ENCODE measurements around the gene ZRANB3.
"Not testable (repeated sequence)": the region's sequence is repeated elsewhere in the genome, so short reads cannot be mapped to it uniquely, and the experiment has no call there.

ZRANB3 gene

DNA sequence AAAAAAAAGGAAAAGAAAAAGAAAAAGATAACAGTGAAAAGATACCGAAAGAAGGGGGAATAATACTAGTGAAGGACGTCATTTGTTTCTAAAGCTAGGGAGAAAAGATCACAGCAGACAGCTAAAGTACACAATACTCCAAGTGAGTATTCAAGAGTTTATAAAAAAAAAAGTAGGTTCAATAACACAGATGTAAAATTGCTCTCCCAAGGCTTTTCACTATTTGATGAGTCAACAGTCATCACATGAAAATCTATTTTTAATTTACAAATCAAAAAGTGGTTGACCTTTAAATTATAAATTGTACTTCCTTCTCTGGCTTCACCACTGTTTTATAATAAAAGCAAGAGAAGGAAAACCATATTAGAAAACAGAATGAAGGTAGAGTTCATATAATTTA lies 144.0 kb downstream of the ZRANB3 start:
- no peaks in the 10 kb centered on the region for H3K36me3 ChIP-seq (replicated peaks; ENCODE audit: low read depth, low read length)
- H3K9me3 ChIP-seq (ENCODE audit: insufficient read depth, low read length) = no peaks in the 10 kb centered on the region
- H3K4me2 ChIP-seq (ENCODE audit: low read length) = no peak overlapping the region
- no peaks in the 10 kb centered on the region for H3K79me2 ChIP-seq (ENCODE audit: low read length)
- no peaks in the 10 kb centered on the region for H3K4me1 ChIP-seq (ENCODE audit: low read length)
- no peak overlapping the region for H3K9ac ChIP-seq (ENCODE audit: low read length)
- H3K27me3 ChIP-seq (ENCODE audit: low read depth, low read length) = no peaks in the 10 kb centered on the region
- no peak overlapping the region for H3K27ac ChIP-seq (ENCODE audit: low read length)
- H3K4me3 ChIP-seq (ENCODE audit: low read length) = no peak overlapping the region
- no peaks in the 10 kb centered on the region for H4K20me1 ChIP-seq (ENCODE audit: insufficient read depth, low read length)
- no peak overlapping the region for H2AFZ ChIP-seq (ENCODE audit: low read depth, low read length)
- TF ChIP-seq EZH2phosphoT487 (IDR thresholded peaks at IDR 0.05; ENCODE audit: low read depth) = no peak
- TF ChIP-seq, protein P1, sequence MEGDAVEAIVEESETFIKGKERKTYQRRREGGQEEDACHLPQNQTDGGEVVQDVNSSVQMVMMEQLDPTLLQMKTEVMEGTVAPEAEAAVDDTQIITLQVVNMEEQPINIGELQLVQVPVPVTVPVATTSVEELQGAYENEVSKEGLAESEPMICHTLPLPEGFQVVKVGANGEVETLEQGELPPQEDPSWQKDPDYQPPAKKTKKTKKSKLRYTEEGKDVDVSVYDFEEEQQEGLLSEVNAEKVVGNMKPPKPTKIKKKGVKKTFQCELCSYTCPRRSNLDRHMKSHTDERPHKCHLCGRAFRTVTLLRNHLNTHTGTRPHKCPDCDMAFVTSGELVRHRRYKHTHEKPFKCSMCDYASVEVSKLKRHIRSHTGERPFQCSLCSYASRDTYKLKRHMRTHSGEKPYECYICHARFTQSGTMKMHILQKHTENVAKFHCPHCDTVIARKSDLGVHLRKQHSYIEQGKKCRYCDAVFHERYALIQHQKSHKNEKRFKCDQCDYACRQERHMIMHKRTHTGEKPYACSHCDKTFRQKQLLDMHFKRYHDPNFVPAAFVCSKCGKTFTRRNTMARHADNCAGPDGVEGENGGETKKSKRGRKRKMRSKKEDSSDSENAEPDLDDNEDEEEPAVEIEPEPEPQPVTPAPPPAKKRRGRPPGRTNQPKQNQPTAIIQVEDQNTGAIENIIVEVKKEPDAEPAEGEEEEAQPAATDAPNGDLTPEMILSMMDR (IDR thresholded peaks at IDR 0.05; ENCODE audit: low read depth, low read length) = no peak

- Histone ChIP-seq H3K27ac (ENCODE audit: low read length) (no peak overlapping the region), H2AFZ (ENCODE audit: low read depth, low read length) (no peak overlapping the region)
- TF ChIP-seq, protein P1 (IDR thresholded peaks at IDR 0.05; ENCODE audit: low read depth, low read length) = no peak
- TF ChIP-seq EZH2phosphoT487 (IDR thresholded peaks at IDR 0.05; ENCODE audit: low read depth) = no peak
Observed at GRCh38 chr2:135378591-135378990, 152.4 kb downstream of the ZRANB3 start.

GRCh38 chr2:135373702-135374101 lies 157.3 kb downstream of the ZRANB3 start:
- no peak overlapping the region for H3K4me3 ChIP-seq (ENCODE audit: low read length)
- H3K9me3 ChIP-seq (ENCODE audit: insufficient read depth, low read length) = no peaks in the 10 kb centered on the region; the same call in 1 of the 2 replicates
- H4K20me1 ChIP-seq (ENCODE audit: insufficient read depth, low read length) = no peaks in the 10 kb centered on the region
- TF ChIP-seq, protein P1 (IDR thresholded peaks at IDR 0.05; ENCODE audit: low read depth, low read length) = no peak
- TF ChIP-seq EZH2phosphoT487 (IDR thresholded peaks at IDR 0.05; ENCODE audit: low read depth) = no peak
- no peak overlapping the region for H3K27ac ChIP-seq (ENCODE audit: low read length)
- no peak overlapping the region for H3K9ac ChIP-seq (ENCODE audit: low read length)
- no peaks in the 10 kb centered on the region for H3K36me3 ChIP-seq (replicated peaks; ENCODE audit: low read depth, low read length)
- no peaks in the 10 kb centered on the region for H3K4me1 ChIP-seq (ENCODE audit: low read length)
- H3K4me2 ChIP-seq (ENCODE audit: low read length) = no peak overlapping the region
- H3K79me2 ChIP-seq (ENCODE audit: low read length) = no peaks in the 10 kb centered on the region
- no peak overlapping the region for H2AFZ ChIP-seq (ENCODE audit: low read depth, low read length)
- no peaks in the 10 kb centered on the region for H3K27me3 ChIP-seq (ENCODE audit: low read depth, low read length)

More at GRCh38 chr2:135378591-135378990, 152.4 kb downstream of the ZRANB3 start:
- Histone ChIP-seq H3K4me2 (ENCODE audit: low read length) (no peak overlapping the region), H3K79me2 (ENCODE audit: low read length) (no peaks in the 10 kb centered on the region), H3K4me3 (ENCODE audit: low read length) (no peak overlapping the region), H3K36me3 (replicated peaks; ENCODE audit: low read depth, low read length) (no peaks in the 10 kb centered on the region), H3K9ac (ENCODE audit: low read length) (no peak overlapping the region), H3K27me3 (ENCODE audit: low read depth, low read length) (no peaks in the 10 kb centered on the region), H3K9me3 (ENCODE audit: insufficient read depth, low read length) (no peaks in the 10 kb centered on the region; the same call in 1 of the 2 replicates), H3K4me1 (ENCODE audit: low read length) (no peaks in the 10 kb centered on the region), H4K20me1 (ENCODE audit: insufficient read depth, low read length) (no peaks in the 10 kb centered on the region)

DNA sequence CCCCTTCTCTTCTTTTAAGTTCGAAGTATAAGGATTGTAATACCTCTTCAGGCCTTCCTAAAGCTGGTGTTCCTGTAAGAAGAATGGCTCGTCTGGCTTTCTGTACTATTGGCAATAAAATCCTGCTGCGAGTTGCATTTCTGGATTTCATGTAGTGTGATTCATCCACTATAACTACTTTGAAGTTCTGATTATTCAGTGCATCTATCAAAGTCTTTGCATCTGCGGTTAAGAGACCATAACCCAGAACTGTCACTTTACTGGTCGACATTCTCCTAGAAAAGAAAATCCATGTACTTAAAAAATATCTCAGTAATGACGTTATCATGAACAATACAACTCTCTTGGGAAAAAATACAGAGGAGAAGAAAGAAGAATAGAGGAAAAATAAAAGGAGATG lies 181.1 kb downstream of the ZRANB3 start:
- Histone ChIP-seq H3K36me3 (replicated peaks; ENCODE audit: low read depth, low read length) (peaks cover 21% of the 10 kb centered on the region), H3K9ac (ENCODE audit: low read length) (no peak overlapping the region), H3K27me3 (ENCODE audit: low read depth, low read length) (no peaks in the 10 kb centered on the region), H3K27ac (ENCODE audit: low read length) (no peak overlapping the region), H3K4me1 (ENCODE audit: low read length) (no peaks in the 10 kb centered on the region), H2AFZ (ENCODE audit: low read depth, low read length) (no peak overlapping the region), H4K20me1 (ENCODE audit: insufficient read depth, low read length) (no peaks in the 10 kb centered on the region), H3K4me2 (ENCODE audit: low read length) (no peak overlapping the region), H3K79me2 (ENCODE audit: low read length) (no peaks in the 10 kb centered on the region), H3K9me3 (ENCODE audit: insufficient read depth, low read length) (peaks cover 11% of the 10 kb centered on the region; the same call in 1 of the 2 replicates), H3K4me3 (ENCODE audit: low read length) (no peak overlapping the region)
- TF ChIP-seq EZH2phosphoT487 (IDR thresholded peaks at IDR 0.05; ENCODE audit: low read depth) = no peak
- TF ChIP-seq, protein P1 (IDR thresholded peaks at IDR 0.05; ENCODE audit: low read depth, low read length) = no peak

DNA sequence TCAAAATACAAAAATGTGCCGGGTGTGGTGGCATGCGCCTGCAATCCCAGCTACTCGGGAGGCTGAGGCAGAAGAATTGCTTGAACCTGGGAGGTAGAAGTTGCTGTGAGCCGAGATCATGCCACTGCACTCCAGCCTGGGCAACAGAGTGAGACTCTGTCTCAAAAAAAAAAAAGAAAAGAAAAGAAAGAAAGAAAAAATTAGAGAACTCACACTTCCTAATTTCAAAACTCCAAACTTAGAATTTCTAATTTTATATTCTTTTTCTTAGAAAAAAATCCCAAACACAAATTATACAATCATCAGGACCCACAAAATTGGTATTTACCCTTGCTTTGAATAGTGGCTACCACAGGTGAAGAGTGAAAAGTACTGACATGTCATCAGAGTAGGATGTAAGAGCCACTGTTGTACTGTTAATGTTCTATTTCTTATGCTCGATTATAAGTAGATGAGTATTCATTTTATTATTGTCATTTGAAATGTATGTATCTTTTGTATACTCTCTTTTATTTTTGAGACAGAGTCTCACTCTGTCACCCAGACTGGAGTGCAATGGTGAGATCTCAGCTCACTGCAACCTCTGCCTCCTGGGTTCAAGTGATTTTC lies 182.8 kb downstream of the ZRANB3 start:
- H3K27ac ChIP-seq (ENCODE audit: low read length); H3K4me2 ChIP-seq (ENCODE audit: low read length); H2AFZ ChIP-seq (ENCODE audit: low read depth, low read length); H3K79me2 ChIP-seq (ENCODE audit: low read length); H3K9ac ChIP-seq (ENCODE audit: low read length); H3K27me3 ChIP-seq (ENCODE audit: low read depth, low read length); H3K4me1 ChIP-seq (ENCODE audit: low read length); H3K4me3 ChIP-seq (ENCODE audit: low read length); H4K20me1 ChIP-seq (ENCODE audit: insufficient read depth, low read length): not testable (repeated sequence)
- H3K9me3 ChIP-seq (ENCODE audit: insufficient read depth, low read length) = peaks cover 11% of the 10 kb centered on the region; the same call in 1 of the 2 replicates
- peaks cover 21% of the 10 kb centered on the region for H3K36me3 ChIP-seq (replicated peaks; ENCODE audit: low read depth, low read length)

All from OCI-LY3 (cell line).